HG03460 (cell line): ENCODE results near the gene FAM222B.
"Not testable (repeated sequence)": the region's sequence is repeated elsewhere in the genome, so short reads cannot be mapped to it uniquely, and the experiment has no call there.

Experiments
- ATAC-seq: cut with Tn5 transposase; IDR thresholded peaks from one replicate; pipeline ENCODE4 v1.9.1; 2021; ENCODE audit not compliant: unreplicated experiment

Gene FAM222B

DNA sequence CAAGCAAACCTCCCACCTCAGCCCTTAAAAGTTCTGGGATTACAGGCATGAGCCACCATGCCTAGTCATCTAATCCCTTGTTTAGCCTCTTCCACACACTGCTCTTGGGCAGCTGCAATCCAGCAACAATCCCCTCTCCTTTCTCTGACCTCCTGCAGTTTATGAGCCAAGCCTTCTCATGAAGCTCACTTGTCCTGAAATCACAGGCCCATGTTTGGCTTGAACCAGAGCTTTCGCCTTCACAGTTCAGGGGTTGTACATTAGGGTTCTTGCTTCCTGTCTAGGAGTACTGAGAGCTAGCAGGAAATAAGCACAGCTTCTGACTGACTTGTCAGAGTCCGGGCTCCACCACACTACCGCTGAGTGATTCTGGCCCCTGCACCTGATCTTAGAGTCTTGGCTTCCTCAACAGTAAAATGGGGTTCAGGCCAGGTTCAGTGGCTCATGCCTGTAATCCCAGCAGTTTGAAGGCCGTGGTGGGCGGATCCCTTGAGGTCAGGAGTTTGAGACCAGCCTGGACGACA is 28.5 kb upstream of the FAM222B start:
- peak; percentile 95 for ATAC-seq

- no peak for ATAC-seq
Measured at GRCh38 chr17:28867276-28867675, 24.7 kb upstream of the FAM222B start.

DNA sequence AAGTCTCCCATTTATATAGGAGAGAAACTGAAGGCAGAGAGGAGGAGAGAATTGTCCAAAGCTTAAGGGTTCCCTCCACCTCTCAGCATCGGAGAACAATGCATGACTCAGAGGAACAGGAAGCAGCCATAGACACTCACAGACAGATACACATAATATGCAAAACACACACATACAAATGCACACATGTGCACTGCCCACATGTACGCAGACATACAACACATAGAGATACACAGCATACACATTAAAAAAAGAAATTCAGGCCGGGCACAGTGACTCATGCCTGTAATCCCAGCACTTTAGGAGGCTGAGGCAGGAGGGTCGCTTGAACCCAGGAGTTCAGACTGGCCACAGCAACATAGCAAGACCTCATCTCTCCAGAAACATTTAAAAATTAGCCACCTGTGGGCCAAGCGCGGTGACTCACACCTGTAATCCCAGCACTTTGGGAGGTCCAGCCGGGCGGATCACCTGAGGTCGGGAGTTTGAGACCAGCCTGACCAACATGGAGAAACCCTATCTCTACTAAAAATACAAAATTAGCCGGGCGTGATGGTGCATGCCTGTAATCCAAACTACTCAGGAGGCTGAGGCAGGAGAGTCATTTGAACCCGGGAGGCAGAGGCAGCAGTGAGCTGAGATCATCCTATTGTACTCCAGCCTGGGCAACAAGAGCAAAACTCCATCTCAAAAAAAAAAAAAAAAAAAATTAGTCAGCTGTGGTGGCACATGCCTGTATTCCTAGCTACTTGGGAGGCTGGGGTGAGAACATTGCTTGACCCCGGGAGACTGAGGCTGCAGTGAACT is 23.6 kb upstream of the FAM222B start:
- ATAC-seq, result no peak

DNA sequence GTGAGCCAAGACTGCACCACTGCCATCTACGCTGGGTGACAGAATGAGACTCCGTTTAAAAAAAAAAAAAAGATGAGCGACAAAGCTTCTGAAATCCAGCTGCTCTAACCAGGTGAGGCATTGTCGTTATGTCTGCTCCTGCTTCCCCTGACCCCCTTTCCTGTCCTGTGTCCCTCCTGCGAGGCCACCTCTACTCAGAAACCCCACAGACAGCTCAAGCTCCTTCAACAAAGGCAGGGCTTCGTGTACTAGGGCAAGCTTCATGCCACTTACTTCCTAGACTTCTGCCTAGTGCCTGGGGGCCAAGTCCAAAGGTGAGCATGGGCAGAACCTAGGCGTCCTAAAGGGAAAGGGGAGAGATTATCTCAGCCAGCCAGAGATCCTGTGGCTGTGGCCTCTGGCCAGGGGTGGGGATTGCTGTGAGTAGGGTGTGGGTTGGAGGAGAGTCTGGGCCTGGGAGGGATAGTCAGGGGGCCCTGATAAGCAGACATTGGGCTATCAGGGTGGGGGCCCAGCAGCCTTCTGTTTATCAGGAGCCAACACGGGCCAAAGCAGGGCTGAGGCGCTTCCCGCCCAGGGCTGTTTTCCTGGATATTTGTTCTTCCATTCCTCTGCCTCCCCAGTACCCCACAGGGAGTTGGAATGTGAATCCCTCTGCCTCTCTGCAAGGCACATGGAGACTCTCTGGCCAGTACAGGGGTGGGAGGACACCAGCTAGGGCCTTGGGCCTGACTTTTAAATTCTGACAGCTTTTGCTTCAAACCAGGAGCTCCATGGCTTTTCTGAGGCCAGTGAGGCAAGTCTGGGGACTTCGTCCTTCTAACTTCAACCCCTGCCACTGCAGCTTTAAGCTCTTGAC is 22.6 kb upstream of the FAM222B start:
- ATAC-seq, result no peak

GRCh38 chr17:28863953-28864352 is 21.4 kb upstream of the FAM222B start:
- no peak for ATAC-seq

- no peak for ATAC-seq
Measured at GRCh38 chr17:28862561-28862960, 20.0 kb upstream of the FAM222B start.

DNA sequence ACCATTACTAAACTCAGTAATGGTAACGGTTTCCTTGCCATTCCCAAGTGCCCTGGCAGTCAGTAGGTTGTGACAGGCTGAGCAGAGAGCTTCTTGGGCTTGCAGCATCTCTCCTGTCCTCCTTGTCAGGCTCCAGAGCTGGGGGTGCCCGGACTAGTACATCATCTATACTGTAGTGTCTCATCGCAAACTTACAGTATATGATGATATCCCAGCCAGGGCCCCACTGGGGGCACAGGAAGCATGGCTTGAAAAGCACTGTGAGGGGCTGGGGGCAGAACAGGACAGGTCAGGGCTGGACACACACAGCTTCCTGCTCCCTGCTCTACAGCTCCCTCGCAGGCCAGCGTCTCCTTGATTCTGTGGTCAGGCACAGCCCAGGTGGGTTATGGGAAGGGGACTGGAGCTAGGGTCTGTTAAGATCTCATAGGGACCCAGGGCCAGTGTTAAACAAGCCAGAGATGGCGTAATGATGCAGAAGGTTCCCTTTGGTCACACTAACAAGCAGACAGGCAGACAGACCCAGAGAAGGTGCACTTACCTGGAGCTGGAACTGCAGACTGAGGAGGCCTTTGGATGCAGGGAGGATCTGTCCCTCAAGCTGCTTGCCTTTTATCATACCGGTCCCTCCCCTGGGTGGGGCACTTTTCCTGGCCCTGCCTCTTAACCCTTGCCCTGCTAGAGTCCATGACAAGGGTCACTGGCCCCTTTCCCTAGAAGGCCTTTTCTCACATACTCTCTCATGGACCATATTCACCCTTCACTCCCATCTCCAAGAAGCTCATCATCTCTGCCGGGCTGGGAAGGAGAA is 19.0 kb upstream of the FAM222B start:
- ATAC-seq, result no peak

DNA sequence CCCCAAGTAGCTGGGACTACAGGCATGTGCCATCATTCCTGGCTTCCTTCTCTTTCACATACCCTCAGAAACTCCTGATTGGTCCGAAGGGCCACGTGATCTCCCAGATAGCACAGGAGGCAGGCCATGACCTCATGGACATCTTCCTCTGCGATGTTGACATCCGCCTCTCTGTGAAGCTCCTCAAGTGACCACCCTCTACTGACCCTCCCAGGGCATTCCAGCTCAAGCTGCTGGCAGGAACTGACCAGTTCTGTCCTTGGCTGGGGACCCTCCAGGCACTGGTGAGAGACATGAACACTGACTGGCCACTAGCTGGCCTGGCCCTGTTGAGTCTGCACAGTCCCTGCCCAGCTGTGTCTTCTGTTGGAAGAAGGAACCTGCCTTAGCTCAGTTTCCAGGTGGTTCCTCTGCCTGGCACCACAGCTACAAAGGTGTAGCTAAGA is 17.8 kb upstream of the FAM222B start:
- ATAC-seq, result no peak

DNA sequence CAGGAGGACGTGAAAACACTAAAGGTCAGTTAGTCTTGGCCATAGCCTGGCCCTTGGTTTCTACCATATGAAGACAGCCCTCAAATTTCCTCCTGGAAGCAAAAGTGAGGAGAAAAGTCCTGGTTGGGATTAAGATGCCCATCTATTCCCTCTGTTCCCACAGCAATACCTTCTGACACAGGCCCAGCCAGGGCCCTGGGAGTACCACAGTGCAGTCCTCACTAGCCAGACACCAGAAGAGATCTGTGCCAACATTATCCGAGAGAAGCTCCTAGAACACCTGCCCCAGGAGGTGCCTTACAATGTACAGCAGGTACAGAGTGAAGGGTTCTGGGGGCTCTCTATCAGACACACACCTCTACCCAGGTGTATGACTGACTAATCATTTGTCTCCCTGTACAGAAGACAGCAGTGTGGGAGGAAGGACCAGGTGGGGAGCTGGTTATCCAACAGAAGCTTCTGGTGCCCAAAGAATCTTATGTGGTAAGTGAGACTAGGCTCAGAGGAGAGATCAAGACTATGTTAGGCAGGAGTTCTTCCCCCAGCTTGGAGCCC is 16.3 kb upstream of the FAM222B start:
- ATAC-seq, result no peak

GRCh38 chr17:28857905-28858800 is 15.6 kb upstream of the FAM222B start:
- ATAC-seq, result no peak

- ATAC-seq, result no peak
Measured at GRCh38 chr17:28856028-28856574, 13.5 kb upstream of the FAM222B start.

GRCh38 chr17:28855336-28855679 is 12.7 kb upstream of the FAM222B start:
- no peak for ATAC-seq

- peak; percentile 89 for ATAC-seq
Measured at GRCh38 chr17:28854457-28855335, 12.1 kb upstream of the FAM222B start, which contains the start of gene ERAL1. Gene ERAL1, plus strand, starts transcription at chr17:28855016. Its CDS starts 19 bp downstream, at chr17:28855035.

- ATAC-seq, result no peak
Measured at GRCh38 chr17:28853295-28853694, 10.7 kb upstream of the FAM222B start.

- ATAC-seq, result no peak
Measured at GRCh38 chr17:28849281-28849680, 6.7 kb upstream of the FAM222B start.

GRCh38 chr17:28848667-28849066 is 6.1 kb upstream of the FAM222B start:
- ATAC-seq, result not testable (repeated sequence)

GRCh38 chr17:28846699-28847098 is 4.1 kb upstream of the FAM222B start:
- not testable (repeated sequence) for ATAC-seq

DNA sequence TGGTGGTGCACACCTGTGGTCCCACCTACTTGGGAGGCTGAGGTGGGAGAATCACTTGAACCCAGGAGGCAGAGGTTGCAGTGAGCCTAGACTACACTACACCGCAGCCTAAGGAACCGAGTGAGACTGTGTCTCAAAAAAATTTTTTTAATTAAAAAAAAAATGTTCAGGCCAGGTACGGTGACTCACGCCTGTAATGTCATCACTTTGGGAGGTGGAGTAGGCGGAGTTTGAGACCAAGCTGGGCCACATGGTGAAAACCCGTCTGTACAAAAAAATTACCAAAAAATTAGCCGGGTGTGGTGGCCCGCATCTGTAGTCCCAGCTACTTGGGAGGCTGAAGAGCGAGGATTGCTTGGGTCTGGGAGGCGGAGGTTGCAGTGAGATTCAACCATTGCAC is 3.6 kb upstream of the FAM222B start:
- ATAC-seq, result no peak
